HG03039 (cell line): ENCODE results near the gene PDZRN4.
"Not testable (repeated sequence)": the region's sequence is repeated elsewhere in the genome, so short reads cannot be mapped to it uniquely, and the experiment has no call there.

Experiments
- ATAC-seq: cut with Tn5 transposase; IDR thresholded peaks from one replicate; pipeline ENCODE4 v1.9.1; 2021; ENCODE audit warnings: mild to moderate bottlenecking, moderate library complexity; ENCODE audit not compliant: unreplicated experiment

The PDZRN4 gene

GRCh38 chr12:41188058-41188840 lies at the start of gene PDZRN4:
Gene PDZRN4 (plus strand): TSS chr12:41188320.
- no peak for ATAC-seq

- no peak for ATAC-seq
These were observed 48.0 kb upstream of the PDZRN4 start for GRCh38 chr12:41140117-41140516.

DNA sequence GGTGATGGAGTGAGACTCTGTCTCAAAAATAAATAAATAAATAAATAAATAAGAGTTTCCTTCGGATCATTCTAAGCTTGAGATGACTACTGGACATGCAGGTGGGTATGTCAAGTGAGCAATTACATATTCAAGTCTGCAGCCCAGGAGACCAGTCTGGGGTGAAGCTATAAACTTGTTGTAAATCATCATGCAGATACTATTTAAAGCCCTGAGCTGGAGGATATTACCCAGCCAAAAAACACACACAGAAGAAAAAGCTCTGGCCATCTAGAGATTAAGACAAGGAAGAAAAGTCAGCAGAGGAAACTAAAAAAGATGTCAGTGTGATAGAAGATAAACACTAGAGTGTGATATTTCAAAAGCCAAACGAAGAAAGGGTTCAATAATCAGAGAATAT lies 47.0 kb upstream of the PDZRN4 start:
- ATAC-seq: no peak

DNA sequence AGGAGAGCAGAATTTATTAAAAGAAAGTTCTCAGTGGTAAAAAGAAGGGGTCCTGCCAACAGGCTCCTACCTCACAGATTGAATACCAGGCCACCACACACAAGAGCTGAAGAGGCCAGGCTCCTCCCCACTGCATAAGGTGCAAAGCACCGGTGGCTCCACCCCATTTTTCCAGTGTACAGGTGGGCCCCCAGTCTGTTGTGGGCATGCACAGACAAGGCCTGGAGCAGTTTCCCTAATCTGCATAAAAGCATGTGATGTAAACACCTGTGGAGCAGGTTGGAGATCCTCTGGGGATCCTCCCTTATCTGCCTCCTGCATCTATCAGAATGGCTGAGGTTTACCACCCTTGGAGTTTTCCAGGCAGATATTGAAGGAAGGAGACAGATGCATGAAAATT lies 45.7 kb upstream of the PDZRN4 start:
- ATAC-seq: no peak

DNA sequence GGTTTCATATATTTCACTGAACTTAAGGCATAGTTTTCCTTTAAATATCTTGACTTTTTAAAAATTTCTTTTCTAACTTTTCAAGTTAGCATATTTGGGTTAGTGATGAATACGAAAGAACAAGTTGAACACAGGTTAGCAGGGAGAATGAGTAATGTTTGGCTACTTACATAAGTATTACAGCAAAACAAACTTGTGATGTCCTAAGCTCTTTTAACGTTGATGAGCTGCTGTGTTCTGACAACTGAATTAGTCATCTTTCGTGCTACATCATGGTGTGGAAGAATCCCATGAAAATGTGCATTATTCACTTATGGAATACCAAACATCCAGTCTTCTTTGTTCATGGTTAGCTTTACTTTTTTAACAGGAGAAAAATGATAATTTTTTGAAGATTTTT lies 36.3 kb upstream of the PDZRN4 start:
- no peak for ATAC-seq

- no peak for ATAC-seq
These were observed 25.7 kb upstream of the PDZRN4 start for GRCh38 chr12:41162461-41162860.

DNA sequence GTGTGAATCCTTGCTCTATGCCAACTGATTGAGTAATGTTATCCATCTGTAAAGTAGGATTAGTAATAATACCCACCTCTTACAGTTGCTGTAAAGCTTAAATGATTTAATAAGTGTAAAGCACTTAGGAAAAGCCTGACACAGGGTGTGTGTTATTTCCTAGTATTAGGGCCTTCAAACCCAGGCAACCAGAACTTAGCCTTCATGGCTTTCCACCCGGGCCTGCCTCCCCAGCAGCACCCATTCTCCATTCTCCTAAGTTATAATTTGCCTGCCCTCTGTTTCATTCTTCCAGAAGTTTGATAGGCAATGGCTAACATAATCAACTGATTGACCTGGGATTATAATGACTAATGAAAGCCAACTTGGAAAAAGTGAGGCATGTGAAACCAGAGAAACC lies 20.4 kb upstream of the PDZRN4 start:
- ATAC-seq: no peak

- ATAC-seq: no peak
These were observed 13.5 kb upstream of the PDZRN4 start for GRCh38 chr12:41174602-41175001.

DNA sequence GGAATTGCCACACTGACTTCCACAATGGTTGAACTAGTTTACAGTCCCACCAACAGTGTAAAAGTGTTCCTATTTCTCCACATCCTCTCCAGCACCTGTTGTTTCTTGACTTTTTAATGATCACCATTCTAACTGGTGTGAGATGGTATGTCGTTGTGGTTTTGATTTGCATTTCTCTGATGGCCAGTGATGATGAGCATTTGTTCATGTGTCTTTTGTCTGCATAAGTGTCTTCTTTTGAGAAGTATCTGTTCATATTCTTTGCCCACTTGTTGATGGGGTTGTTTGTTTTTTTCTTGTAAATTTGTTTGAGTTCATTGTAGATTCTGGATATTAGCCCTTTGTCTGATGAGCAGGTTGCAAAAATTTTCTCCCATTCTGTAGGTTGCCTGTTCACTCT lies 8.6 kb upstream of the PDZRN4 start:
- ATAC-seq: not testable (repeated sequence)

GRCh38 chr12:41184864-41185263 lies 3.3 kb upstream of the PDZRN4 start:
- no peak for ATAC-seq

- no peak for ATAC-seq
These were observed 2.1 kb upstream of the PDZRN4 start for GRCh38 chr12:41186026-41186425.

DNA sequence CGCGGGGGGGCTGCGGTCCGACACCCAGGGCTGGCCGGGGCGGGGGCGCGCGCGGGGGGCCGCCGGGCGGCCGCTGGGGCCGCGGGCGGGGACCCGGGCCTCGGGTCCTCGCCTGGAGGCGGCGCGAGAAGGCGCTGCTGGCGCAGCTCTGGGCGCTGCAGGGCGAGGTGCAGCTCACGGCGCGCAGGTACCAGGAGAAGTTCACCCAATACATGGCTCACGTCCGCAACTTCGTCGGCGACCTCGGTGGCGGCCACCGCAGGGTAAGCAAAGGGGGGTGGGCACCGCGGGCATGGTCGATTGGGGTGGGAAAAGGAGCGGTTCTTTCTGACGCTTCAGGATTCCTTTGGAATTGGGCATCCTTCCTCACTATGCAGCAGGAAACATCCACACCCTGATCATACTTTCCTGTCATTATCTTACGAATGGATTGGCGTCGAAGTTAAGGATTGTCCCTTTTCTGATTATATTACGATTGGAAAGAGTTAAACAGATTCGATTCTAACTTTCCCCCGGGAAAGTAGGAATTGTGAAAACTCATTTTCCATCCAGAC lies 798 bp downstream of the PDZRN4 start:
- ATAC-seq: no peak

DNA sequence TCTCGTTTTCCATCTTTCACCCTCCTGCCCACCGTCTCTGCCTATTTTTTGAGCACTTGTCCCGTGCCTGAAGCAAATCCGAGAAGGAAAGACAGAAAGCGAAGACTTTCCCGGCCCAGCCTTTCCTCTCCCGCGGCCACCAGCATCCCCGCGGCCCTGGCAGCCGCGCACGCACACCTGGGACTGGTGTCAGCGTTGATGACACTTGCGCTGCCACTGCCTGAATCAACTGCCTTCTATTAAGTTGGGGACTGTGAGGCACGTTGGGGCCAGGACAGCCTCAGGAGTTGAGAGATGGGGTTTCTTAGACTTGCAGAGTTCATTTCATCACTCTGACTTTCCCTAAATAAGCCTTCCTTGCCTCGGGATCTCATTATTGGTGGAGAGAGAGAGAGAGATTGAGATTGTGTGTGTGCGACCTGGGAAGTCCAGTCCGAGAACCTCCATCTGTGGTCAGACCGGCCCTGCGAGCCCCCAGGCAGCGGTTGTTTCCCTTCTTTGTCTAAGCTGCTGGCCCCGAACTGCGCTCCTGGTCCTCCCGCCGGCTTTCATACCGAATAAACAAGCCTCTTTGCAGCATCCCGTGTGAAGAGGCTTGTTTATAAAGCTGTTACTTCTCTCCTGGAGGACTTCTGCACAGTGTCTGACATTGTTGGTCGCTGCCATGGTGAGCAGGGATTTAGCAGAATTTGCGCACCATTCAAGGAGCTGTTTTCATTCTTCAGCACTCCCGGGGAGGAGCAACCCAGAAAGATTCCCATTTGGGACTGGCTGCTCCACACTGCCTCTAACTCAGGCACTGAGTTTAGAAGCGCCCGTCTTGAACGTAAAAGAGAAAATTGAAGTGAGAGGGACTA lies 1.5 kb downstream of the PDZRN4 start:
- ATAC-seq: no peak

- no peak for ATAC-seq
These were observed 2.2 kb downstream of the PDZRN4 start for GRCh38 chr12:41190338-41190737.

- not testable (repeated sequence) for ATAC-seq
These were observed 3.4 kb downstream of the PDZRN4 start for GRCh38 chr12:41191549-41191948.

- no peak for ATAC-seq
These were observed 5.2 kb downstream of the PDZRN4 start for GRCh38 chr12:41193311-41193710.

DNA sequence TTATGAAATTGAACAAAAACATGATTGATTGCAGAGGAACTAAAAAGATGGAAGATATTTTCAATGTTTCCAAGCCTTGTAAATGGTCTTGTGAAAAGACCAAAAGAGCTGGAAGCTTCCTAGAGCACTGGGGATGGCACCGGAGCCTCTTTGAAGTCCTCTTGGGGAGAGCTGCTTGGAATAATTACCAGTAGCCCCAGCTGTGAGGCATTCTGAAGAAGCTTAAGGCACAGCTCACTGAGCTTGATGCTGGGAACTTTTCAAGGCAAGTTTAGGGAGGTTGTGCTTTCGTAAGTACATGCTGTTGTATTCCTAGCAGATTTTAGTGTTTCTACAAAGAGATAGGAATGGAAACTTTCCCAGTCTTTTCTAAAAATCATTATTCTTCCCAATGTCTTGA lies 13.9 kb downstream of the PDZRN4 start:
- no peak for ATAC-seq

- no peak for ATAC-seq
These were observed 17.1 kb downstream of the PDZRN4 start for GRCh38 chr12:41205070-41205709.

- ATAC-seq: no peak
These were observed 18.2 kb downstream of the PDZRN4 start for GRCh38 chr12:41206298-41206697.

DNA sequence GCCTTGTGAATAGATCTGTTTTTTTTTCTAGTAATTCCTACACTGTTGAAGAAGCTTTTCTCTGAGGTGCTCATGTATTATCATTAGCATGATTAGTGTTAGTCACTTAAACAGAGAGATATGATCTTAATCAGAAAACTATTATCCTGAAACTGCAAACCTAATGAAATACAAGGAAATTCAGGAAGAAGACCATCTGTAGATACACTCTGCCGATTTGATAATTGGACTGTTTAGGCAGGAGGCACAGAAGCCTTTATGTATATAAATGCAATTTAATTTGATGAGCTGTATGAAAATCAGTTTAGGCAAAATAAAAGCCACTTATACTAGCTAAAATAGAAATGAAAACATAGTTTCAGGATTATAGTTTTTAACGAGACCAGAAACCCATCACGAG lies 23.3 kb downstream of the PDZRN4 start:
- ATAC-seq: no peak

DNA sequence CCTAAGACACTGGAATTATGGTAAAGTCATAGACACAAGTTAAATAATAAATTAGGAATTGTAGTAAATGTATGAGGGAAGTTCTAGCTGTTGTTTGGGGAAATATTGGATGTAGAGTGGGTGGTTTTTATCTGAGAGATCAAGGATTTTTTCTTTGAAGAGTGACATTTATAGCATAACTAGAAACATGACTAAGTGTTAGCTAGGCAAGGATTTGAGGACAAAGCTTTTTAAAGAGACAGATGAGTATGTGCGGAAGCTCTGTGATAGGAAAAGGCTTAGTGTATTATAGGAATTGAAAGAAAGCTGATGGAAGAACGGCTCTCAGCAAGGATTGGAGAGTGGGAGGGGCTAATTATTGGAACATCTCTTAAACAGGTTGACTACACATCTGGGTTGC lies 24.5 kb downstream of the PDZRN4 start:
- ATAC-seq: no peak
